HG03135 (cell line): Measurements from ENCODE around the gene KANSL1L.
"Not testable (repeated sequence)": the region's sequence is repeated elsewhere in the genome, so short reads cannot be mapped to it uniquely, and the experiment has no call there.

Experiments
- ATAC-seq: cut with Tn5 transposase; IDR thresholded peaks from one replicate; pipeline ENCODE4 v1.9.1; 2021; ENCODE audit warnings: mild to moderate bottlenecking, moderate library complexity; ENCODE audit not compliant: unreplicated experiment

KANSL1L gene

GRCh38 chr2:210179351-210179990, 8.3 kb upstream of the KANSL1L start:
- no peak for ATAC-seq

- ATAC-seq: no peak
These were observed 6.6 kb upstream of the KANSL1L start for GRCh38 chr2:210177769-210178168.

GRCh38 chr2:210177115-210177514, 5.9 kb upstream of the KANSL1L start:
- ATAC-seq: not testable (repeated sequence)

GRCh38 chr2:210174086-210174485, 2.9 kb upstream of the KANSL1L start:
- ATAC-seq: no peak

- ATAC-seq: no peak
These were observed 988 bp upstream of the KANSL1L start for GRCh38 chr2:210172219-210172575.

GRCh38 chr2:210170446-210171303, 534 bp downstream of the KANSL1L start:
- ATAC-seq: peak; percentile 68

- ATAC-seq: no peak
These were observed 1.1 kb downstream of the KANSL1L start for GRCh38 chr2:210170196-210170445.

- ATAC-seq: peak; percentile 22
These were observed 1.6 kb downstream of the KANSL1L start for GRCh38 chr2:210169516-210170195.

- ATAC-seq: no peak
These were observed 4.0 kb downstream of the KANSL1L start for GRCh38 chr2:210167227-210167626.

GRCh38 chr2:210162466-210163124, 8.6 kb downstream of the KANSL1L start:
- ATAC-seq: no peak

- ATAC-seq: no peak
These were observed 12.2 kb downstream of the KANSL1L start for GRCh38 chr2:210159059-210159458.

- ATAC-seq: no peak
These were observed 13.0 kb downstream of the KANSL1L start for GRCh38 chr2:210158236-210158635.

- ATAC-seq: no peak
These were observed 13.7 kb downstream of the KANSL1L start for GRCh38 chr2:210157526-210157925.

GRCh38 chr2:210147614-210148013, 23.6 kb downstream of the KANSL1L start:
- ATAC-seq: no peak

- ATAC-seq: no peak
These were observed 39.0 kb downstream of the KANSL1L start for GRCh38 chr2:210132239-210132638.

GRCh38 chr2:210128961-210129360, 42.2 kb downstream of the KANSL1L start:
- ATAC-seq: no peak

GRCh38 chr2:210113614-210114235, 57.5 kb downstream of the KANSL1L start:
- no peak for ATAC-seq

GRCh38 chr2:210112871-210113270, 58.3 kb downstream of the KANSL1L start:
- no peak for ATAC-seq

GRCh38 chr2:210099940-210100339, 71.3 kb downstream of the KANSL1L start:
- no peak for ATAC-seq

GRCh38 chr2:210094787-210095186, 76.4 kb downstream of the KANSL1L start:
- no peak for ATAC-seq

- no peak for ATAC-seq
These were observed 78.4 kb downstream of the KANSL1L start for GRCh38 chr2:210092791-210093190.
